GM04504 (cell line): ENCODE data around the gene SGCD.

ENCODE experiments used
- DNase-seq: peaks from one replicate; pipeline ENCODE4 v3.0.0-alpha.2; 2012; ENCODE audit warnings: low read depth

Gene SGCD

DNA sequence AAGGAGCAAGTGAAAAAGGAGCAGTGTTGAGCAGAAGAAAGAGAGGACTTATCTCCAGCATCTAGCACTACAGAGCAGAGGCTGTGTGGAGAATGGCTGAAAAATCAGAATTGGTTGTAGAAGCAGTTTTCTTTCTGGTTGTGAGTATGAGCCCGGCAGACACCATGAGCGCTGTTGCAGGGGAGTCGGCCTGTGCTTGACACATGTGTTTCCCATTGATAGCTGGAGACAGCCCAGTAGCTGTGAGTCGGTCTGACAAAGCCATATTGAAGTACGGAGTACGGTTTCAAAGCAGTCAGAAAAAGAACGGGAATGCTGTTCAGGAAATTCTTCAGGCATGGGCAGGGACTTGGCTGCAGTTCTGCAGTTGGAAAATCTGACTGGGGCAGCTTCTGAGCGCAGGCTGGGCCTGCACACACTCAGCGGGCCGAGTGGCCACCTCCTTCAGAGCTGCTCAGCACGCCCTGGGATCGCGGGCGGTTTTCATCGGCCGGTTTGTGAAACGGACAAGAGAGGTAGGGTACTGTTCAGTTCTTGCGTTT lies at the start of gene SGCD:
SGCD (plus strand) TSS at position 447 of the 542 bp plus-strand sequence.
- DNase-seq: peak; percentile 92

- DNase-seq: no peak
Observed at GRCh38 chr5:156277290-156277689, 49.7 kb upstream of the SGCD start.

GRCh38 chr5:156295431-156295830 lies 31.5 kb upstream of the SGCD start:
- DNase-seq: no peak

DNA sequence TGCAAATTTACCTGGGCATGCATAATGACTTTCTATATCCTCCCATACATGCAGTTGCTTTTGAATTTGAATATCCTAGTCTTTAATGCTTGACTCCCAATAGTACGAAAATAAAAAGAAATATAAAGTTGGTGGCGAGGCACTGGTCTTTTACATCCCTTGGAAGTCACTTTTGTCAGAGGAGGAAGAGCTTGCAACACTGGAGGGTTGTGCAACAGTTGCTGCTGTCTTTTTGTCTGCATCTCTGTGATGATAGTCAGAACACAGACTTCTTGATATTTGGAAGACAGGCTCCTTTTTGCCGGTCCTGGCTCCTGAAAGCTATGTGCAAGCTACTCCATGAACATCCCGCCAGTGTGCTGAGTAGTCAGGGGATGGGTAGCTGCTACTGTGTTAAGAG lies 16.8 kb upstream of the SGCD start:
- DNase-seq: no peak

GRCh38 chr5:156312897-156313694 lies 13.9 kb upstream of the SGCD start:
- no peak for DNase-seq

DNA sequence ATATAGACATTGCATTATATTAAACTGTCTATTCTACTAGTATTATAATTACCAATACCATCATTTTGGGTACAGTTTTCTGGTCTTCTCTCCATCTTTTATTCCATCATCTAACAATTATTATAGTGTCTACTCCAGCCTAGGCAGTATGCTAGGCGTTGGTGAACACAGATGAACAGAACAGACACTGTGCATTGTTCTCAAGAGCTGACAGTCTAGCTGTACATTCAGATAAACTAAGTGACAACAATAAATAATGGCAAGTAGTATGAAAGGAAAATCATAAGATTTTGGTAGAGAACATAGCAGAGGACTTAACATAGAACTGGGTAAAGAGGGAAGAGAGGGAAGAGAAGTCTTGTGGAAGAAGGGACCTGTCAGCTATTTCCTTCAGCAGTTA lies 12.5 kb upstream of the SGCD start:
- no peak for DNase-seq

DNA sequence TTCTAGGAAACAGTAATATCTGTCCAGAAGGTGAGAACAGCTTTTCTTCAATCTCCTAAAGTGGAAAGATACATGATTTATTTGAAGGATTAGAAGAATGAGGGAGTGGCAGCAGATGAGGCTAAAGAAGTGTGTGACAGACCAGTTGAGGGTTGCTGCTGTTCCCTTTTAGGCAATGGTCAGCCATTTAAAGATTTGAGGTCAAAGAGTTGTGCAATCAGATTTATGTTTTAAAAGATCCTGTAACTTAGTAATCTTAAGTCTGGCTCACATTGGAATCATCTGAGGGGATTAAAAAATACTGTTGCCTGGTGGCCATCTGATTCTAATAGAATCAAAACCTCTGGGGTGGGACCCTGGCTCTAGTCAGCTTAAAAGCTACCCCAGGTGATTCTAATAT lies 4.3 kb upstream of the SGCD start:
- DNase-seq: no peak

DNA sequence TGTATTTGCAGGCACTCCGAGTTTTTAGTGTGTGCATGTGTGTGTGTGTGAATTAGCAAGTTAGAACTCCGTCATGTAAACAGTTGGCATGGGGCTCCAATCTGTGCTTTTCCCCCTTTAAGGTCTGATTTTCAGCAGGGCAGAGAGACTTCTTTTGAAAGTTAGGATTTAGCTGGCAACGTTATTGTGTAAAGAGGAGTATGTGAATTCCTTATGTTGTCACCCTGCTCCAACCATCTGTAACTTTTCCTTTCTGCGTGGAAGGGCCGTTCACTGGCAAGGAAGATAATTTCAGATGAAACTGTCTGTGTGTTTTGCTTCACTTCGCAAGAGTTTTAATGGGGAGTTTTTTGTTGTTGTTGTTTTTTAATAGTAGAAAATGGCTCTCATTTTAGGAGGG lies 332 bp downstream of the SGCD start:
- no peak for DNase-seq

GRCh38 chr5:156328161-156328560 lies 1.2 kb downstream of the SGCD start:
- no peak for DNase-seq

GRCh38 chr5:156328766-156329165 lies 1.8 kb downstream of the SGCD start:
- DNase-seq: no peak

GRCh38 chr5:156329171-156329611 lies 2.2 kb downstream of the SGCD start:
- peak; percentile 53 for DNase-seq

- DNase-seq: no peak
Observed at GRCh38 chr5:156330141-156330870, 3.3 kb downstream of the SGCD start.

- DNase-seq: no peak
Observed at GRCh38 chr5:156331181-156331580, 4.2 kb downstream of the SGCD start.

DNA sequence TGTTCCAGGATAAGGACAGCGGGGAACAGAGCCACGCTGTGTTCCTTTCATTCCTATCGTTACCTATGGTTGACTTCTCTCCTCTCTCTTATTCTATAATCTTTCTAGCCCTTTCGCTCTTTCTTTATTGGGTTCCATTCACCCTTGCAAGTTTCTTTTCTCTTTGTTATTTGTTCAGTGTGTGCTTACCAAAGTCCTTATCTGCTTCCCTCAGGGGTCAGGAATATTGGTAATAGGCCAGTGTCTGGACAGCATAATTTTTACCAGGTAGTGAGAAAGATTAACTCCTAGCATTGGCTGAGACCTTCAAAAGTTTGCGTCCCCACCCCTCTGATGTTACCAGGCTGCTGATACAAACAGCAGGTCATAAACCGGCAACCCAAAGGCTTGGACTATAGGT lies 4.9 kb downstream of the SGCD start:
- DNase-seq: no peak

GRCh38 chr5:156332245-156332644 lies 5.3 kb downstream of the SGCD start:
- no peak for DNase-seq

GRCh38 chr5:156339139-156339841 lies 12.3 kb downstream of the SGCD start:
- DNase-seq: no peak

GRCh38 chr5:156340893-156341292 lies 13.9 kb downstream of the SGCD start:
- DNase-seq: no peak

DNA sequence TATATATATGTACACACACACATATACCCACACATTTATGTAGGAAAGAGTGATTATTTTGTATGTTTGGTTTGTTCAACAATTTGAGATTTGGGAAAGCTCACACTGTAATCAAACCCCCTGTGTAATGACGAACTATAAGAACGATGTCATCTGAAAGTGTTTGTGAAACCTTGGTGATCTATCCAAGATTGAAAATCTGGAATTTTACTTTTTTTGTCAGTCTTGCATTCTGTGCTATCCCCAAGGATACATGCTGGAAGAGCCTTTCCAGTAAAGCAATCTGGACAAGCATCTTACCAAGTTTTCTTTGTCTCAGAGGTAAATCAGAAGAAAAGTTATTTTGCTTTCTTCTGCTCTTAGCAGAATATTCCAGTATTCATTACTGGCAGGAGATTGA lies 23.3 kb downstream of the SGCD start:
- DNase-seq: no peak

GRCh38 chr5:156351423-156351822 lies 24.5 kb downstream of the SGCD start:
- DNase-seq: no peak

DNA sequence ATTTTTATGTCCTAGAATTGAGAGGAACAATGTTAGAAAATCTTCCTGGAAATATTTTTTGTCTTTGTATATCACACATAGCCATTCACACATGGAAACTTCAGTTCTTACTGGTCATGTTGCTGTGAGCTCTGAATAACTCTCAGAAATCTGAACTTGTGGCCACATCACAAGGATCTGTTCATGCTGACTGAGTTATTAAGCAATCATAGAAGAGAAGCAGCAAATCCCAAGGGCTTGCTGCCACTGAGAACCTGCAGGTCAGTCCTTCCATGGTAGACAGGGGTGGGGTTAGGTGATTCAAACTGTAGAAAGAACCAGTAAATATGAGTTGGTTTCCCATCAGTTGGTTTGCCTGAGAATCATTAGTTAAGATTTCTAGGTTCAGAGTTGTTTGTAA lies 27.6 kb downstream of the SGCD start:
- no peak for DNase-seq

DNA sequence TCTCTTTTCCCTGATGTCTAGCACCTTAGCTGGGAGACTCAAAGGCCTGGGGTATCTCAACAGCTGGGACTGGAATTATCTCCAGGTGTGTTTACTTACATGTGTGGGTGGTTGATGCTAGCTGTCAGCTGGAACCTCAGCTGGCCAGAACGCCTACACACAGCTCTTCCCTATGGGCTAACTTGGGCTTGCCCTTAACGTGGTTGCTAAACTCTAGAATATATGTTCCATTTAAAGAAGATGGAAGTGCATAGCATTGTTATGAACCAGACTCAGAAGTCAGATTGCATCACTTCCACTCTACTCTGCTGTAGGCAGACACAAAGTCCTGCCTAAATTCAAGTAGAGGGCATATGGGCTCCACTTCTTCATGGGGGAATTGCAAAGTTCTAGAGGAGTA lies 29.3 kb downstream of the SGCD start:
- no peak for DNase-seq

- peak; percentile 81 for DNase-seq
Observed at GRCh38 chr5:156359476-156359875, 32.5 kb downstream of the SGCD start.
